TTC549 (cell line): Measurements from ENCODE around the gene NF2.
"Not testable (repeated sequence)": the region's sequence is repeated elsewhere in the genome, so short reads cannot be mapped to it uniquely, and the experiment has no call there.

ENCODE experiments used
- FAIRE-seq: peaks from 2 replicates; lab custom pipeline; 2012; peaks lifted over from hg19 to GRCh38; lab: Jason Lieb, UNC

The NF2 gene

GRCh38 chr22:29596408-29596807 is 7.0 kb upstream of the NF2 start:
- FAIRE-seq: no peak

GRCh38 chr22:29597871-29598683 is 5.4 kb upstream of the NF2 start:
- not testable (repeated sequence) for FAIRE-seq

GRCh38 chr22:29598684-29599020 is 4.8 kb upstream of the NF2 start:
- FAIRE-seq: no peak

DNA sequence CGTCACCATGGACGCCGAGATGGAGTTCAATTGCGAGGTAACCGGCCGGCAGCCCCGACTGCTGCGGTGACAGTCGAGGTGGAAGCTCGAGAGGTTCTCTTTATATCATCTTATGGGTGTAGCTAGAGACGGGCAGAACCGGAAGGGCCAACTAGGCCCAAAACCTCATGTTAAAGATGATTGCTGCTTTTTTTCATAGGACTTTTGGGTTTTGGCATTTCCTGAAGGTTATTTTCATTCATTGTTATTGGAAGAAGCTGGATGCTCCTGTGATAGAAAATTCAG is 585 bp downstream of the NF2 start:
- FAIRE-seq: no peak

DNA sequence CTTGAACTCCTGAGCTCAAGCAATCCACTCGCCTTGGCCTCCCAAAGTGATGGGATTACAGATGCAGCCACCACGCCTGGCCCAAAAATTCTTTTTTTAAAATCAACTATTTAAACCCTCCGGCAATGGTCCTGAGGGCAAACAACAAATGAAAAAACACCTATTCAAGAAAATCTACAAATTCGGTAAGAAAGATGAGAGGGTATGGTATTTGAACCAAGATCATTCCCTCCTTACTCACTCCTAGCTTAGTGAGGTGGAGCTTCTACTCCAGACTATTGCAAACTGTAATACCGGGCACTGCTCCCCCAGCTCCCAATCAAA is 2.1 kb downstream of the NF2 start:
- no peak for FAIRE-seq

DNA sequence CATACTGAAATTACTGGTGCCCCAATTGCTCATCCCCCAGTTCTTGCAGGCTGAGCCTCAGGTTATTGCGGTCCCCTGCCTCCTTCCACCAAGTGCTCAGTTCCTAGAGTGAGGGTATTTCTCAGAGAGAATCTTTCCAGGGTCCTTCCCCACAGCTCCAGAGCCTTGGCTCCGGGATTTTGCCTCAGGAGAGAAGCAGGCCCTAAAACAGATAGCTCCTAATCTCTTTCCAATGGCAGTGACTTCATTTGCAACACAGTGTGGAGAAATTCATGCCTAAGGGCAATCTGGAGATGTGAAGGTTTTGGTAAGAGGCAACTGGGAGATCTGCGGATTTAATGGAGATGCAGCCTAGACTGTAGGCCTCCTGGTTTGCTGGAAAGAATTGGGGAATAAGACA is 2.9 kb downstream of the NF2 start:
- no peak for FAIRE-seq

- FAIRE-seq: no peak
Observed at GRCh38 chr22:29607426-29607825, 4.0 kb downstream of the NF2 start.

DNA sequence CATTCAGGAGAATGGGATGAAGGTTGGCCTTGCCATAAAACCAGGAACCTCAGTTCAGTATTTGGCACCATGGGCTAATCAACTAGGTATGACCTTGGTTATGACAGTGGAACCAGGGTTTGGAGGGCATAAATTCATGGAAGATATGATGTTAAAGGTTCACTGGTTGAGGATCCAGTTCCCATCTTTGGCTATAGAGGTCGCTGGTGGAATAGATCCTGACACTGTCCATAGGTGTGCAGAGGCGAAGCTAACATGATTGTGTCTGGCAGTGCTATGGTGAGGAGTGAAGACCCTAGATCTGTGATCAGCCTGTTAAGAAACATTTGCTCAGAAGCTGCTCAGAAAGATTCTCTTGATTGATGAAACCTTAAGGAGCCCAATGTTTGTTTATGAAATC is 5.7 kb downstream of the NF2 start:
- FAIRE-seq: no peak

- no peak for FAIRE-seq
Observed at GRCh38 chr22:29610780-29611179, 7.3 kb downstream of the NF2 start.

DNA sequence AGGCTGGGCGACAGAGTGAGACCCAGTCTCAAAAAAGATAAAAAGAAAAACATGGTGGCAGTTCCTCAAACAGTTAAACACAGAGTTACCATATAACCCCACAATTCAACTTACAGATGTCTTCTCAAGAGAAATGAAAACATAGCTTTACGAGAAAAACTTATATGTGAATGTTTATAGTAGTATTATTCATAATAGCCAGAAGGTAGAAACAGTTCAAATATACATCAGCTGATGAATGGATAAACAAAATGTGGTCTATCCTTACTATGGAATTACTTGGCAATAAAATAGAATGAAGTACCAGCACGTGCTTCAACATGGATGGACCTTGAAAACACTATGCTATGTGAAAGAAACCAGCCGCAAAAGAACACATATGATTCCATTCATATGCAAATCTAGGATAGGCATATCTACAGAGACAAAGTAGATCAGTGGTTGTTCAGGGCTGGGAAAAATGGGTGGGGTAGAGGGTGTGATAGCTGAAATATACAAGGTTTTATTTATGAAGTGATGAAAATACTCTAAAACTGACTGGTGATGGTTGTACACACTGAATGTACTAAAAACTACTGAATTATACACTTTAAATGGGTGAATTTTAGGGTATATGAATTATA is 12.4 kb downstream of the NF2 start:
- FAIRE-seq: no peak

- FAIRE-seq: no peak
Observed at GRCh38 chr22:29617922-29618629, 14.6 kb downstream of the NF2 start.

DNA sequence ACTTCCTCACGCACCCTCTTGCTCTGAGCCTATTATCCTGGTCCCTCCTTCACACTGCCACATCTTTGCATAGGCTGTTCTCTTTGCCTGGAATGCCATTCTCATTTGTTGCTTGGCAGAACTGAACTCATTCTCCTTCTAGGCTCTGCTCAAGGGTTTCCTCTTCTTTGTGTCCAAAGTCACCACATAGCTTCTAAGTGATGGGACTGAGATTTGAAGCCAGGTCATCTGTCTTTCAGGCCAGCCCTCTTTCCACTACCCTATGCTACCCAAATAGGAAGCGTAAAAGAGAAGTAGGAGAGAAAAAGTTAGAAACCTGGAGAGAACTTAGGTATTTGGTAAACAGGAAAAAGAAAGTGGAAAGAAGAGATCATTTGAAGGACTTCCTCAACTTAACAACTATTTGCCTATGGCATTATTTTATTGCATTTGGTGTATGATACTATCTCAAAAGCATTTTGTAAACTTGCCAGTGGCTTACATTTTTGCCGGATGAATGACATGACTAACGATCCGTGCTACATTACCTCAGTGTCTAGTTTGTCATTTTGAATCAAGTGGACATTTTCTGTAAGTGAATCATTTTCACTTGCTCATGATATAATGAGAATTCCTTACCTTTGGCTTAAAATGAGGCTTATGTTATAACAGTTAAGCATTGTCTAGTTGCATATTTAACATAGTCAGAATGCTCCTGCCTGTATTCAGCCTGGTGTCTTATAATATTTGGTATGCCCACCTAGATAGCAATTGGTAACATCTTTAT is 18.5 kb downstream of the NF2 start:
- FAIRE-seq: no peak

DNA sequence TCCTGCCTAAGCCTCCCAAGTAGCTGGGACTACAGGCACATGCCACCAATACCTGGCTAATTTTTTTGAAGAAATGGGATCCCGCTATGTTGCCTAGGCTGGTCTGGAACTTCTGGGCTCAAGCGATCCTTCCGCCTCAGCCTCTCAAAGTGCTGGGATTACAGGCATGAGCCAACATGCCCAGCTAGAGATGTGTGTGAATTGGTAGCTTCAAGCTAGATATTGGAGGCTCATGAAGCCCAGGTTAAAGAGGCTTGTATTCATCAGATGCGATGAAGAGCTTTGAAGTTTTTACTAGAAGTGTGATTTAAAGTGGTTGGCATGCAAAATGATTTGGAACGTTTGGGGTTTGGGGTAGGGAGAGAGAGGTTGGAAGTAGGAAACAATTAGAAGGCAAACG is 19.6 kb downstream of the NF2 start:
- no peak for FAIRE-seq

- FAIRE-seq: no peak
Observed at GRCh38 chr22:29623553-29624169, 20.2 kb downstream of the NF2 start.

DNA sequence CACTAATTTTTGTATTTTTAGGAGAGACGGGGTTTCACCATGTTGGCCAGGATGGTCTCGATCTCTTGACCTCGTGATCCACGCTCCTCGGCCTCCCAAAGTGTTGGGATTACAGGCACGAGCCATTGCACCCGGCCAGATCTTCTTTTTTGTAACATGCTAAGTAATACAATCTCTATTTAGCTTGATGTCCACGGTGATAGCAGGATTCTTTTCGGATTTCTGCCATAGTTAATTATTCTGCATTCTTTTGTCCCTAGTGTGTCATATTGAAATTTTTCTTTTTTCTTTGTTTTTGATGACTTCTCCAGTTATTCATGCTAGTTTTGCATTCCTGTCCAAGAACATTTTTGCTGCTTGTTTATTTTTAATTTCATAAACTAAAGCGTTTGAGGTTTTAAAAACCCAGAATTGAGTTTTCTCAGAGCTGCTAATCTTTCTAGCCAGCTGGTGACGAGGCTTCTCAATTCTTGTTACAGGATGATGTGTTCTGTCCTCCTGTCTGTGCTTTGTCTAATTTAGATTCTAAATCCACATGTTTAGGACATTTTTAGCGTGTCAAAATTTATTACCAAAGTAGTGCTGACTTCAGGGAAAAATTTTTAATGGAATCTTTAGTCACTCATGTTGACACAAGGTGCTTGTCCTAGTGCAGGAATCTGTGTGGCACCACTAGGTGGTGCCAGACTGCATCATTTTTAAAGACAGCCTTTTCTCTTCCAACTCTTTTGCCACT is 21.8 kb downstream of the NF2 start:
- no peak for FAIRE-seq

GRCh38 chr22:29626497-29627195 is 23.2 kb downstream of the NF2 start:
- FAIRE-seq: no peak

GRCh38 chr22:29627196-29627535 is 23.7 kb downstream of the NF2 start:
- no peak for FAIRE-seq

GRCh38 chr22:29628996-29629902 is 25.8 kb downstream of the NF2 start:
- no peak for FAIRE-seq

- no peak for FAIRE-seq
Observed at GRCh38 chr22:29629903-29630516, 26.6 kb downstream of the NF2 start.

DNA sequence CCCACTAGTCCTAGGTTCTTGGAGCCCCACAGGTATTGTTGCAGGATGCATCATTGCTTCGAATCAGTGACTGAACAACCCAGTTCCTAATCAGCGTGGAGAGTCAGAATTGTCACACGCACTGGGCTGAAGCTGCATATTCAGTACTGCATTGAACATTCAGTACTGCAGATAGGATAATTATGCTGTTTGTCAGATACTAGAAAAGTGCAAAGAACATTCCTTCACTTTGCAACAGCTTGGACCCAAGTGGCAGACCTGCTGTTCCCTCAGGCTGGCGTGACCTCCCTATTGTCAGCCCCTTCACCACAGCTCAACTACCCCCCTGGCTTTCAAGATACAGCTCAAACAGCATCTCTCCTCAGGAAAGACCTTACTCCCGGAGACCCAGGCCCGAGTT is 27.6 kb downstream of the NF2 start:
- no peak for FAIRE-seq
